SK-N-SH (cell line): ENCODE measurements around the gene ARMC3.

Source experiments
- CTCF ChIP-seq: fragments of 200-600 bp; sonication (generic); IDR thresholded peaks from 2 replicates; pipeline ENCODE4 v1.6.1; 2017; ENCODE audit warnings: antibody characterized with exemption, mild to moderate bottlenecking, moderate library complexity
- EP300 ChIP-seq, 2 experiments: IDR thresholded peaks; 2 replicates each; pipeline versions ENCODE4 v1.4.0 to v1.6.1; 2012; ENCODE audit warnings: borderline replicate concordance in 1 of 2, low read depth in 1 of 2, low read length in 1 of 2
- JUND ChIP-seq: IDR thresholded peaks from 2 replicates; pipeline ENCODE4 v1.4.0; 2012
- MAX ChIP-seq: IDR thresholded peaks from 2 replicates; pipeline ENCODE4 v1.4.0; 2012; ENCODE audit warnings: low read depth
- PBX3 ChIP-seq: IDR thresholded peaks from 2 replicates; pipeline ENCODE4; 2012
- RFX5 ChIP-seq: IDR thresholded peaks from 2 replicates; pipeline ENCODE4 v1.6.1; 2012; ENCODE audit warnings: mild to moderate bottlenecking, improper control_type of control experiment, low read length
- ZBTB33 ChIP-seq: IDR thresholded peaks from 2 replicates; pipeline ENCODE4 v1.4.0; 2012; ENCODE audit warnings: low read depth, borderline replicate concordance

- TF ChIP-seq MAX: no peak
- no peak for TF ChIP-seq RFX5
- no peak for TF ChIP-seq CTCF
- TF ChIP-seq PBX3: no peak
- TF ChIP-seq EP300 (IDR thresholded peaks at IDR 0.05; ENCODE audit: borderline replicate concordance in 1 of 2, low read depth in 1 of 2, low read length in 1 of 2): no peak
- TF ChIP-seq JUND: no peak
- no peak for TF ChIP-seq ZBTB33
Measured at GRCh38 chr10:22894714-22895113, 33.1 kb upstream of the ARMC3 start.
